ENCODE results near the gene CPLANE2. TPM values are rescaled to one million over a fixed set of nuclear protein-coding genes. Genes with fewer than 3 reads are reported as not detected.
"Not testable (repeated sequence)": the region's sequence is repeated elsewhere in the genome, so short reads cannot be mapped to it uniquely, and the experiment has no call there.

CPLANE2 gene
- total and polyA plus RNA-seq, 2 of the 4 experiments (the other 2 are of a cell fraction) = 3.2 to 5.8 TPM

GRCh38 chr1:16196874-16197273 lies 40.1 kb downstream of the CPLANE2 start:
- no CpG with 5 or more reads among the region's 3 CpGs for WGBS, 2 experiments (ENCODE audit: extremely low coverage in 2 of 2, insufficient read length in 1 of 2)
- no TSS peak for BruUV-seq (replicated peaks)
- no peaks in the 10 kb centered on the region for H3K9me1 ChIP-seq (ENCODE audit: insufficient read depth, low read length)
- no peak overlapping the region for H3K56ac ChIP-seq (ENCODE audit: extremely low read depth, insufficient read depth, low read length)
- H2BK120ac ChIP-seq (ENCODE audit: low read depth, low read length) = no peak overlapping the region
- H3K9me3 ChIP-seq (ENCODE audit: control insufficient read depth, insufficient read depth, low read length) = no peaks in the 10 kb centered on the region
- H3K79me1 ChIP-seq (ENCODE audit: low read depth in 1 of 2, low read length in 2 of 2) = no peaks in the 10 kb centered on the region
- no peak overlapping the region for H2AFZ ChIP-seq (replicated peaks; ENCODE audit: low read length, poor library complexity)
- no peak overlapping the region for H2BK5ac ChIP-seq (ENCODE audit: low read depth, low read length, poor library complexity, severe bottlenecking)
- H3K27me3 ChIP-seq (ENCODE audit: control insufficient read depth, insufficient read depth, low read length) = no peaks in the 10 kb centered on the region
- H3K14ac ChIP-seq (replicated peaks; ENCODE audit: low read depth, low read length) = no peak overlapping the region
- ChIA-PET CTCF (interaction anchor here (0.6 kb wide), 1 partner anchor 169 kb away, joined by 3 read pairs; no protein-coding TSS in a partner anchor), POLR2A (ENCODE audit: unreplicated experiment) (no interaction called here)
- no peak overlapping the region for H2AK9ac ChIP-seq (replicated peaks; ENCODE audit: low read depth, low read length, poor library complexity)
- in situ Hi-C loops (cut with MboI; ENCODE audit: low sequenced_read_pairs) = loop anchor here (25.0 kb wide), 1 partner anchor 410 kb away; no protein-coding TSS in a partner anchor
- H4K91ac ChIP-seq (ENCODE audit: insufficient read depth, low read depth, low read length) = no peak overlapping the region
- dilution Hi-C loops (cut with HindIII; ENCODE audit: low sequenced_read_pairs, unreplicated experiment) = no loop called here
- DNase-seq (no peak), ATAC-seq (ENCODE audit: low read depth) (no peak)
- peaks cover 6% of the 10 kb centered on the region; the same call in 1 of the 2 replicates for H3K36me3 ChIP-seq (ENCODE audit: control insufficient read depth, insufficient read depth, low read length)
- H2AK5ac ChIP-seq (ENCODE audit: low read depth, low read length) = no peak overlapping the region
- no peaks in the 10 kb centered on the region for H4K20me1 ChIP-seq (ENCODE audit: insufficient read depth, low read length)
- H3K4me1 ChIP-seq (ENCODE audit: control insufficient read depth, insufficient read depth, low read length) = no peaks in the 10 kb centered on the region
- no peak overlapping the region for H2BK15ac ChIP-seq (ENCODE audit: low read depth, low read length)
- H3K4me3 ChIP-seq (ENCODE audit: insufficient read depth, low read depth, low read length) = no peak overlapping the region
- no peak overlapping the region for H3K4me2 ChIP-seq (ENCODE audit: low read depth, low read length)
- no peak overlapping the region for H3K18ac ChIP-seq (ENCODE audit: low read depth, low read length)
- H4K8ac ChIP-seq (ENCODE audit: low read depth in 2 of 2, low read length in 2 of 2) = no peak overlapping the region
- no peak overlapping the region for H3K9ac ChIP-seq (ENCODE audit: low read depth, low read length)
- TF ChIP-seq NFE2L2 (IDR thresholded peaks at IDR 0.05; ENCODE audit: low read depth, low read length) = no peak
- intact Hi-C loops (cut with micrococcal nuclease) = no loop called here
- no peak overlapping the region for H3K27ac ChIP-seq (ENCODE audit: insufficient read depth, low read length)
- no peak overlapping the region for H3K4ac ChIP-seq (ENCODE audit: low read depth, low read length)
- H4K5ac ChIP-seq (ENCODE audit: low read depth, low read length) = no peak overlapping the region
- H3K23ac ChIP-seq (ENCODE audit: low read depth, low read length) = no peak overlapping the region
- H2BK20ac ChIP-seq (ENCODE audit: low read depth, low read length) = no peak overlapping the region

GRCh38 chr1:16196139-16196538 lies 40.8 kb downstream of the CPLANE2 start:
- H3K9ac ChIP-seq (ENCODE audit: low read depth, low read length); H2BK5ac ChIP-seq (ENCODE audit: low read depth, low read length, poor library complexity, severe bottlenecking); H2AFZ ChIP-seq (replicated peaks; ENCODE audit: low read length, poor library complexity); H2AK5ac ChIP-seq (ENCODE audit: low read depth, low read length); H3K4me2 ChIP-seq (ENCODE audit: low read depth, low read length); intact Hi-C loops (cut with micrococcal nuclease); H2BK120ac ChIP-seq (ENCODE audit: low read depth, low read length); POLR2A ChIA-PET (ENCODE audit: unreplicated experiment); H3K9me1 ChIP-seq (ENCODE audit: insufficient read depth, low read length); H3K4ac ChIP-seq (ENCODE audit: low read depth, low read length); H3K4me3 ChIP-seq (ENCODE audit: insufficient read depth, low read depth, low read length); CTCF ChIA-PET; DNase-seq; H4K91ac ChIP-seq (ENCODE audit: insufficient read depth, low read depth, low read length); H3K14ac ChIP-seq (replicated peaks; ENCODE audit: low read depth, low read length); H2BK15ac ChIP-seq (ENCODE audit: low read depth, low read length); H3K56ac ChIP-seq (ENCODE audit: extremely low read depth, insufficient read depth, low read length); H4K8ac ChIP-seq (ENCODE audit: low read depth in 2 of 2, low read length in 2 of 2); H3K27ac ChIP-seq (ENCODE audit: insufficient read depth, low read length); H3K79me1 ChIP-seq (ENCODE audit: low read depth in 1 of 2, low read length in 2 of 2); H3K36me3 ChIP-seq (ENCODE audit: control insufficient read depth, insufficient read depth, low read length); H3K9me3 ChIP-seq (ENCODE audit: control insufficient read depth, insufficient read depth, low read length); H4K5ac ChIP-seq (ENCODE audit: low read depth, low read length); BruUV-seq (replicated peaks); ATAC-seq (ENCODE audit: low read depth); H3K4me1 ChIP-seq (ENCODE audit: control insufficient read depth, insufficient read depth, low read length); H4K20me1 ChIP-seq (ENCODE audit: insufficient read depth, low read length); H3K18ac ChIP-seq (ENCODE audit: low read depth, low read length); dilution Hi-C loops (cut with HindIII; ENCODE audit: low sequenced_read_pairs, unreplicated experiment); H3K27me3 ChIP-seq (ENCODE audit: control insufficient read depth, insufficient read depth, low read length); H2BK20ac ChIP-seq (ENCODE audit: low read depth, low read length); H2AK9ac ChIP-seq (replicated peaks; ENCODE audit: low read depth, low read length, poor library complexity); H3K23ac ChIP-seq (ENCODE audit: low read depth, low read length): not testable (repeated sequence)
- in situ Hi-C loops (cut with MboI; ENCODE audit: low sequenced_read_pairs) = loop anchor here (25.0 kb wide), 1 partner anchor 409 kb away; no protein-coding TSS in a partner anchor
- no CpG with 5 or more reads among the region's 4 CpGs for WGBS, 2 experiments (ENCODE audit: extremely low coverage in 2 of 2, insufficient read length in 1 of 2)

Data from IMR-90 (cell line).